Caki2 (cell line): ENCODE data around the gene SAXO1. TPM values are rescaled to one million over a fixed set of nuclear protein-coding genes. Genes with fewer than 3 reads are reported as not detected.

Experiments used
- DNase-seq: peaks from one replicate; pipeline ENCODE4 v3.0.0-alpha.2; 2015; ENCODE audit warnings: low read depth
- in situ Hi-C: cut with HindIII; loops from 2 replicates; pipeline ENCODE4 v1.10.0; 2016; ENCODE audit warnings: low sequenced_read_pairs, low pct_unique_long_range_greater_than_20kb, mixed read lengths
- total RNA-seq: library from RNA; depleted of rRNA; stranded (reverse); fragments of >200 nt; shearing (Covaris generic); gene quantifications from 2 replicates; pipeline ENCODE4 v1.2.3, GENCODE V29; 2014; ENCODE audit warnings: low replicate concordance

The SAXO1 gene
- total RNA-seq, 1 experiment from 2014 or later = not detected

GRCh38 chr9:18925880-18926279, 107.1 kb downstream of the SAXO1 start:
- DNase-seq = no peak
- in situ Hi-C loops = no loop called here

- no peak for DNase-seq
- in situ Hi-C loops = no loop called here
Measured at GRCh38 chr9:18923671-18924430, 109.2 kb downstream of the SAXO1 start.

DNA sequence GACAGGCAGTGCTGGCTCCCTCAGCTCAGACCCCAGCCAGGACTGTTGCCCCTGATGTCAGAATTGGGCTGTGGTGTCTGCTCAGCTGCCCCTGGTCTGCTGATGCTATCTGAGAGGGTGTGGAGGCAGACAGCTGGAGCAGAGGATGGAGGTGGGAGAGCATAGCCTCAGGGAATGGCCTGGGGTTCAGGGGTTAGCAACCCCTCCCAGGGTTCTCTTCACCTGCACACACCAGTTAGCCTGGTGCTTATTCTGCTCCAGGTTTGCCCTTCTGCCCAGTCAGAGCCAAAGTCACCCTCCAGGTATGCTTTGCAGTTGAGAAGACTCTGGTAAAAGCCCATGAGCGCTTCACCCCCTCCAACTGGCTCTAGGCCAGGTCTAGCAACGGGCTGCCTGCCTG, 109.8 kb downstream of the SAXO1 start:
- DNase-seq = no peak
- in situ Hi-C loops = no loop called here

DNA sequence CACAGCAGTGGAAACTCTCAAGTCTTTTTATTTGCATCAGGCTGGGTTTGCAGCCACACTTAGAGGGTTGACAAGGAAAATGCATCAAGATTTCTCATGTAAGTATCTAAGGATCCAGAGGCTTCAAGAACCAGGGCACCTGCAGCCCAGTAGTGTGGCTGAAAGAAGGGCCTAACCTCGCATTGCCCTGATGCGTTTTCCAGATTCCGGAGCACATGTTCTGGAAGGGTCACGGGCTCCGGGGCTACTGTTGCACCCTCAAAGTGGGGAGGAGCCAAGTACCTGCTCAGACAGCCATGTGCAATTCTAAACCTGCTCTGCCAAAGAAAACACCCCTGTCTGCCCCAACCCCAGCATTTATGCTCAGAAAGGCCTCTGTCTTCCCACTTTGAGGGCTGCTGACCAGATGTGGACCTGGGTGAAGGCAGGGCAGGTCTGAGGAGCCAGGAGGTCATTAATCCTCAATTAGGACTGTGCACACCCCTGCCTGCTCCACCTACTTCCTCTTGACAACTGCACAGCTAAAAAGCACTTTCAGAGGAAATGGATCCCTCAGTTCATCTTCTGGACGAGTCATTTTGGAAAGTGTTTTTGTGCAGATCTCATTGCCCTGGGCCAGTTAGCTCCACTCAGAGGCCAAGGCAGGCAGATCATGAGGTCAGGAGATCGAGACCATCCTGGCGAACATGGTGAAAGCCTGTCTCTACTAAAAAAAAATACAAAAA, 110.7 kb downstream of the SAXO1 start:
- no peak for DNase-seq
- in situ Hi-C loops = no loop called here

DNA sequence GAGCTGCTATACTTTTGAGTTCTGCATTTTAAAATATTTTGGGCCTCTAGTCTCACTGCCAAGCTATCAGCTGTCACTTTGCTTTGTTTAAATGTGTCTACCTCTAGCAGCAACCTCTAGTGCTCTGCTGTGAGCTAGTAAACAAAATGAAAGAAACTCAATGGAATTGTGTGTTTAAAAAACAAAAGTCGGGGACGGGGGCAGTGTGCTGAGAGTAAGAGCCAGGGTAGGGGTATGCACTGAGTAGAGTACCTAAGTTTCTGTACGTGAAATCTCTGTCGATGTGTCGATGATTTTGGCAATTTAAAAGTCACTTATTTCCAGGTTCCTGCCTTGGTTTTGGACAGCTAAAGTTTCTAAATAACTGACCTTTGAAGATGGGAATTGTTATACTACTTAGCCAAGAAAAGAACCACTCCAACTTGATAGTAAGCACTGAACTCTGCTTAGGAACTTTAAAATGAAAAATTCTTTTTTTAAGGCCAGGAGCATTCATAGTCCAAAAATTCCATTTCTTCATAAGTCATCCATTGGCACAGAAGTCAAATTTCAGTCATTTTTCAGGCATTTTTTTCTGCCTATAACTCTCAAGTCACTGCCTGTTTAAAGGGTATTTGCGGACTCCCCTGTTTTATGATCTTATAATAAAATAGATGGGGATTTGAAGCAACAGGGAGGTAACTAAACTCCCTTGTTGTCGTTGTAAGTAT, 111.5 kb downstream of the SAXO1 start:
- DNase-seq = no peak
- in situ Hi-C loops = no loop called here

DNA sequence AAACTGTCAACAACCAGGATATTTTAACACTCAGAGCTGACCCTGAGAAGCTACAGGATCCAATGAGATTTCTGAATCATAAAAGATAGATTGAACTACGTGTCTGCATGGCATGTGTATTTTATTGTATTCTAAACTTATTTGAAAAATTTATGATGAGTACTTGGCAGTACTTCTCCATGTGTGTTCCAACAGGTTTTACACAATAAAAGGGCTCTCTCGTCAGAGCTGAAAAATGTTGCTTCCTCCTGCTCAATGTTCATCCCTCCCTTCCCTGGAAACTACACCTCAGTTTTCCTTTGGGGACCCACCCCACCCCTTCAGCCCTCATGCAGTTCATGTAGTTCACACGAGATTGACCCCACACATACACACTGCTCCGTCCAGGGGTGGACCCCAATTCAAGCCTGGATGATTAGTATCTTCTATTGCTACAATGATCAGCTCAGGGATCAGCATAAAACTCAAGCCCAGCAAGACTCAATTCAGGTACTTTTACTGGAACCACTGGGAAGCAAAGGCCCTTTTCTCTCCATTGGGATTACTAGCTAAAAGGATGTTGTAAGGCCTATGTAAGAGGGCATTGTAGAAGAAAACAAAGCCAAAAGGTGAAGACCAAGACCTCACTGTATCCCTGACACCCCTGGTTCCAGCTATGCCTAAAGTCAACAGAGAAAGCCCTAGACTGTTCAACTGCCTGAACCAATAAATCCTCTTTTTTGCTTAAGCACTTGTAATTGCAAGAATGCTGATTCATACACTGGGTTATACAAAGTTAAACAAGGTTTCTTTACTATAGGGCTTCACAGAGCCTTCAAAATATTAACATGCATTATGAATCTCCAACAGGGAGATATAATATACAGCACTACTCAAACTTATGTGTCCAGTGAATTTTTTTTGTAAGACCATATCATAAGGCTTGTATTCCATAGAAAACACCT, 112.6 kb downstream of the SAXO1 start:
- no peak for DNase-seq
- in situ Hi-C loops = no loop called here

- in situ Hi-C loops = no loop called here
- no peak for DNase-seq
Measured at GRCh38 chr9:18911714-18912342, 121.2 kb downstream of the SAXO1 start.

DNA sequence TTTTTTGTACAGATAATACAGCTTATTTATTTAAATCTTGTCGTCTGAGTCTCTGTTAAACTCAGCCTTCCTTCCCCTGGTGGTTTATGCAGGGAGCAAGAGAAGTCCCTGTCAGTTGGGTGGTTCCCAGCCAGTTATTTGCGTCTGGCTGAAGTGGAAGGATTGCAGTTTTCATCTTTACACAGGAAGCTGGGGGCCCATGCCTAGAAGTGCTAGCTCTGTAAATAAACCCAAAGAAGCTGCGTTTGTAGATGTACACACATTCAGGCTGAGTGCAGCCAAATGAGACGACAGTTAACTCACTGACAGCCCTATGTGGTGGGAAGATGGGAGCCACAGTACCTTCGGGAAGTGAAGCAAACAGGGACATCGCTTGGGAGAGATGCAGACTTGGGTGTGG, 122.1 kb downstream of the SAXO1 start:
- DNase-seq = no peak
- in situ Hi-C loops = no loop called here

DNA sequence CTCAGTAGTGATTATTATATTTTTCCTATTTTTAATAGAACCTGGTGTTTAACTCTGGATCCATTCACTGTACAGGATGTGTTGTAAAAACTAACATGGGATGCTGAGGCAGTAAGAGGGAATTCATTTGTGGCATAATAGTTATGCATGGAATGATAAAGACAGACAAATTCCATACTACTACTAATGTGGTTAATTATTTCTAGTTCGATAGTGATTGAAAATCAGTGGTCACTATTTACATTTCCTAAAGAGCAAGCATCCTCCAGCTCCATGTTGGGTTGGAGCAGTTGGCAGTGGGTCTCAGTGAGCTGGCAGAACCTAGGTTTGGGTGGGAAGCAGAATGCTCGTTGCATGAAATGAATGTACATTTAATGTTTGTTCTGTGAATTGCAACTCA, 122.6 kb downstream of the SAXO1 start:
- no peak for DNase-seq

DNA sequence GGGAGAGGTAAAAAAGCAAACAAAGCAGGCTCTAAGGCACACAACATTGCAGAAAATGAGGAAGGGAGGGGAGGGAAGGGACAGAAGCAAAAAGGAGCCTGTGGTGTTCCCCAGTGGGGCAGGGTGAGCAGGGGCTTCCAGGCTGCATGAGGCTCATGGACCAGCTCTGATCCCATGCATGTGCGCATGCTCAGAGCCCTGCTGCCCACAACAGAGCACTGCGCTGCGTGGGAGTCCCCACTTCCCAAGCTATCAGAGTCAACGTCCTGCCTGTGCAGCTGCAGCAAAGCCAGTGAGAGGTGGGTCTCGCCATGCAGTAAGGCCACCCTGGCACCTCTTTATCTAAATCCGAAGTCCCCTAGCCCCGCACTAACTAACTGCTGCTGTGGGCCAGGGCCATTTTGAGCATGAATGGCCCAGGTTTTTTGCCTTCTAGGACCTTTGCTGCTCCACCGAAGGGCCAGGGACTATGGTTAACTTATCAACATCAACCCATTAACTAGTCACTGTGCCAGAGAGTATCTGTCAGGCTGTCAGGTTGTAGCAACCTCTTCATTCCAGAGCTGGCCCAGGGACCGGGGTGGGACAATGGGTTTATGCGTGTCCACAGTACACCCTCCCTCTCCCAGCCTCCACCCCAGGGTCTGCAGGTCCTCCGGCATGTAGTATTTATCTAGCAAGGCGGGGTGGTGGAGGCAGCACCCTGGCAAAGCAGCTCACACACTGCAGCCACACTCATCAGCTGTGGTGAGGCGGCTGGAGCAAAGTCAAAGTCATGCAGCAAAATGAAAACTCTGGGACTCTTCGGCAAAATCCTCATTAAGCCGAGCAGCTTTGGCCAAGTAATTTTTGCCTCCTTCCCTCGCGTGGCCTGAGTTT, 123.6 kb downstream of the SAXO1 start:
- no peak for DNase-seq
- in situ Hi-C loops = no loop called here

More for the DNA sequence above, 122.6 kb downstream of the SAXO1 start:
- in situ Hi-C loops = no loop called here

GRCh38 chr9:18907927-18908625, 124.9 kb downstream of the SAXO1 start:
- no peak for DNase-seq
- in situ Hi-C loops = no loop called here

DNA sequence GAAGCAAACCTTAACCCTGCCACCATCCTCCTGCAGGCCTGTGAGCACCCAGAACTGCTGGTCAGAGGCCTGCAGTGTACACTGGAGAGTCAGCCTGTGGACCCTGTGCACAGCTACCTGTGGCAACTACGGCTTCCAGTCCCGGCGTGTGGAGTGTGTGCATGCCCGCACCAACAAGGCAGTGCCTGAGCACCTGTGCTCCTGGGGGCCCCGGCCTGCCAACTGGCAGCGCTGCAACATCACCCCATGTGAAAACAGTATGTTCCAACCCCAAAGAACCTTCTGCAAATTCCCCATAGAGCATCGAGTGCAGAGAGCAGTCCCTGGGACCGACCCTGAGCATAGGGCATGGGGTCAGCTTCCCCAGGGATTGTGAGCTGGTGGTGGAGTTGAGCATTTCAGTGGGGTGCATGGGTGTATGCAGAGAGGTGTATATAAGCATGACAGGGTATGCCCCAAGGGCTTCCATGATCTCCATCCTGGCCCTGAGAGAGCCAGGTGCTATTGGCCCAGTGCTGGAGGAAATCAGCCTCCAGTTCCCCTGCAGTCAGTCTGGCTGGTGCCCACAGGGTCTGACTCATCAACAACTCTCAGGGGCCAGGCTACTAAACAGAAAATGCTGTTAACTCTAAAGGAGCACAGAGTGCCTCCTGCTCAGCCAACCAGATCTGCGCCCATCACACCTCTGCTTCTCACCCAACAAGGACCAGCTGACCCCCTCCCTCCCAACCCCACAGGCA, 126.2 kb downstream of the SAXO1 start:
- in situ Hi-C loops = no loop called here
- DNase-seq = no peak

DNA sequence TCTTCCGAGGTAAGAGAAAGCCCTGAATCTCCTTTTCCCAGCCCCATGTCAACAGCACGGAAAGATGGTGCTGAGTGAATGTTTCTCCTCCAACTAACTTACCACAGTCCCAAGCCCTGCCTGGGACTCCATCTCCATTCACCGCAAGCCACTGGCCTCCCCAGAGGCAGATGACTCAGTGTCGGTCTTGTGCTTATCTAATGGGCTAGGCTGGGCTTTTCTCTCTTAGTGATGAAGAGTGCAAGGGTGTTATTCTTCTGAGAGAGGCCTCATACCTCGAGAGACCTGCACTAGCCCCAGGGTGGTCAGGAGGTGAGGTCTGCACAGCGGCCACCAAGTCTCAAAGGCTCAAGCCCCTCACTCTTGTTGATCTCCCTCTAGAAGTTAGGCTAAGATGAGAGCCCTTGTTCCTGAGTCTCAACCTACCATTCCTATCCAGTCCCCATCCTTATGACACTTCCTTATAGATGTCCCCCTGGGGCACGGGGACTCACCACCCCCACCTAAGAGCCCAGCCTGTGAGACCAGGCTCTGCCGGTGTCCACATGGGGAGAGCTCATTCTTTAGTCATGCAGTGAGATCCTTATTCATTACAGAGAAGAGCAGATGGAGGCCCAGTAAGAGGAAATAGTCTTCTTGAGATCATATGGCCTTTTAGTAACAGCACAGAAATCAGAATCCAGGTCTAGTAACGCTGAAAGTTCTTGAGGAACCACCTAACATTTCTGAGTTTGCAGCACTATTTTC, 127.0 kb downstream of the SAXO1 start:
- no peak for DNase-seq
- in situ Hi-C loops = no loop called here

DNA sequence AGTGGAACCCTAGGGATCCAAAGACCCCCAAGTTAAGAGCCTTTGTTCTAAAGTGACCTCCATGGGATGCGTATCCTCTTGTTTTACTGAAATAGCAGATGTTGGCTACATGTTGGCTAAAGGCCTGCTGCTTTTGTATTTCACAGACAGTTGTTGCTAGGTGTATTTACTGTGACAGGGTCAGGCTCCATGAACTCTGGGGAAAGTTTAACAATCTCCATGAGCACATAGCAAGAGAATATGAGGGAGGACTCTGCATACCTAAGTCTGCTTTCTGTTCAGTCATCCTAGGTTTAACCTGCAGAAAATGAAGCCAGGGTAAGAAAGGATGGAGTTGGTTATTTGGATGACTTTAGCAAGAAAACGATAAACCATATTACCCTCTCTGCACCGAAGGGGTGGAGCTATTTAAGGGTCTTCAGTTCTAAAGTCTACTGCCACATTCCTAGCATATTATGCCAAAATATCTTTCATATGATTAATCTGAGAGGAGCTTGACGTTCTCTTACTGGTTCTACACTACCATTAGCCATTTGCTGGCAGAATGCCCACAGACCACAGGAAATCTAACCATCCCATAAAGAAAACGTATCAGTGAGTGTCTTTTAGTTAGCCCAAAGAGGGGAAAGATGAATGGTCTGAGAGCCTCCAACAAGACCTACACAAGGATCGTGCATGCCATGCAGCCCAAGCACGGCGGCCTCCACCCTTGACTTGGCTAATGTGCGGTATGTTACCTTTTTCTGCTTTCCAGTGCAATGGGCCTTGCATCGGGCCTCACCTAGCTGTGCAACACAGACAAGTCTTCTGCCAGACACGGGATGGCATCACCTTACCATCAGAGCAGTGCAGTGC, 127.8 kb downstream of the SAXO1 start:
- in situ Hi-C loops = no loop called here
- no peak for DNase-seq
